ENCODE data around the gene SMOC1.

SMOC1 gene

GRCh38 chr14:70049605-70050004 is 170.4 kb downstream of the SMOC1 start:
- H3K4me1 ChIP-seq (ENCODE audit: control insufficient read depth, low read depth, low read length) = peaks cover 2% of the 10 kb centered on the region
- H3K56ac ChIP-seq (ENCODE audit: low read length) = no peak overlapping the region
- no peak overlapping the region for H3K9ac ChIP-seq (ENCODE audit: low read length)
- no peak for DNase-seq
- H4K8ac ChIP-seq (ENCODE audit: low read depth, low read length) = no peak overlapping the region
- no peak overlapping the region for H3K18ac ChIP-seq (ENCODE audit: low read length)
- WGBS (ENCODE audit: extremely low coverage, insufficient coverage, low lambda C conversion rate) = no CpG with 5 or more reads among the region's 3 CpGs
- H3K4me2 ChIP-seq (ENCODE audit: low read length) = no peak overlapping the region
- H3K79me1 ChIP-seq (ENCODE audit: low read length) = no peaks in the 10 kb centered on the region
- no peak overlapping the region for H3K27ac ChIP-seq (ENCODE audit: low read depth, low read length)
- H3K4ac ChIP-seq (ENCODE audit: low read depth, low read length) = no peak overlapping the region
- H3K23ac ChIP-seq (ENCODE audit: low read length) = no peak overlapping the region
- H4K5ac ChIP-seq (ENCODE audit: low read length) = no peak overlapping the region
- no peak overlapping the region for H3K4me3 ChIP-seq (ENCODE audit: low read length)
- no peak overlapping the region for H2AK5ac ChIP-seq (ENCODE audit: low read length)
- no peaks in the 10 kb centered on the region for H3K79me2 ChIP-seq (ENCODE audit: control insufficient read depth, insufficient read depth, low read length)
- H3K36me3 ChIP-seq (ENCODE audit: control insufficient read depth, insufficient read depth, low read length) = no peaks in the 10 kb centered on the region
- H2BK5ac ChIP-seq (ENCODE audit: low read length) = no peak overlapping the region
- no peak overlapping the region for H2BK120ac ChIP-seq (ENCODE audit: low read depth, low read length)
- no peak overlapping the region for H2BK15ac ChIP-seq (replicated peaks; ENCODE audit: low read depth)
- no peaks in the 10 kb centered on the region for H3K27me3 ChIP-seq (ENCODE audit: insufficient read depth, low read length, poor library complexity)

GRCh38 chr14:70050136-70050535 is 170.9 kb downstream of the SMOC1 start:
- Histone ChIP-seq H3K56ac (ENCODE audit: low read length) (no peak overlapping the region), H3K27me3 (ENCODE audit: insufficient read depth, low read length, poor library complexity) (no peaks in the 10 kb centered on the region), H2AK5ac (ENCODE audit: low read length) (no peak overlapping the region), H2BK15ac (replicated peaks; ENCODE audit: low read depth) (no peak overlapping the region), H4K8ac (ENCODE audit: low read depth, low read length) (no peak overlapping the region), H3K27ac (ENCODE audit: low read depth, low read length) (no peak overlapping the region), H3K4ac (ENCODE audit: low read depth, low read length) (no peak overlapping the region), H3K36me3 (ENCODE audit: control insufficient read depth, insufficient read depth, low read length) (no peaks in the 10 kb centered on the region), H3K23ac (ENCODE audit: low read length) (no peak overlapping the region), H3K9ac (ENCODE audit: low read length) (no peak overlapping the region), H3K18ac (ENCODE audit: low read length) (no peak overlapping the region), H3K4me2 (ENCODE audit: low read length) (no peak overlapping the region), H4K5ac (ENCODE audit: low read length) (no peak overlapping the region), H3K79me1 (ENCODE audit: low read length) (no peaks in the 10 kb centered on the region), H2BK5ac (ENCODE audit: low read length) (no peak overlapping the region), H3K4me1 (ENCODE audit: control insufficient read depth, low read depth, low read length) (peaks cover 2% of the 10 kb centered on the region), H3K4me3 (ENCODE audit: low read length) (no peak overlapping the region), H3K79me2 (ENCODE audit: control insufficient read depth, insufficient read depth, low read length) (no peaks in the 10 kb centered on the region), H2BK120ac (ENCODE audit: low read depth, low read length) (no peak overlapping the region)
- DNase-seq = no peak
- no CpG with 5 or more reads among the region's 4 CpGs for WGBS (ENCODE audit: extremely low coverage, insufficient coverage, low lambda C conversion rate)

- Histone ChIP-seq H3K36me3 (ENCODE audit: control insufficient read depth, insufficient read depth, low read length) (no peaks in the 10 kb centered on the region), H3K27ac (ENCODE audit: low read depth, low read length) (no peak overlapping the region), H3K27me3 (ENCODE audit: insufficient read depth, low read length, poor library complexity) (no peaks in the 10 kb centered on the region), H3K4me1 (ENCODE audit: control insufficient read depth, low read depth, low read length) (peaks cover 2% of the 10 kb centered on the region), H4K8ac (ENCODE audit: low read depth, low read length) (no peak overlapping the region), H3K4me3 (ENCODE audit: low read length) (no peak overlapping the region), H3K4ac (ENCODE audit: low read depth, low read length) (no peak overlapping the region), H3K4me2 (ENCODE audit: low read length) (no peak overlapping the region), H3K79me2 (ENCODE audit: control insufficient read depth, insufficient read depth, low read length) (no peaks in the 10 kb centered on the region), H3K9ac (ENCODE audit: low read length) (no peak overlapping the region), H3K18ac (ENCODE audit: low read length) (no peak overlapping the region), H2BK5ac (ENCODE audit: low read length) (no peak overlapping the region), H3K56ac (ENCODE audit: low read length) (no peak overlapping the region), H2AK5ac (ENCODE audit: low read length) (no peak overlapping the region), H3K79me1 (ENCODE audit: low read length) (no peaks in the 10 kb centered on the region), H2BK15ac (replicated peaks; ENCODE audit: low read depth) (no peak overlapping the region), H2BK120ac (ENCODE audit: low read depth, low read length) (no peak overlapping the region), H3K23ac (ENCODE audit: low read length) (no peak overlapping the region), H4K5ac (ENCODE audit: low read length) (no peak overlapping the region)
- DNase-seq = peak; percentile 49
- WGBS (ENCODE audit: extremely low coverage, insufficient coverage, low lambda C conversion rate) = no CpG with 5 or more reads among the region's 3 CpGs
Measured at GRCh38 chr14:70052990-70053389, 173.8 kb downstream of the SMOC1 start.

GRCh38 chr14:70057519-70058136 is 178.4 kb downstream of the SMOC1 start:
- Histone ChIP-seq H3K4me2 (ENCODE audit: low read length) (no peak overlapping the region), H3K56ac (ENCODE audit: low read length) (no peak overlapping the region), H3K79me2 (ENCODE audit: control insufficient read depth, insufficient read depth, low read length) (no peaks in the 10 kb centered on the region), H3K4me3 (ENCODE audit: low read length) (no peak overlapping the region), H3K4ac (ENCODE audit: low read depth, low read length) (no peak overlapping the region), H3K23ac (ENCODE audit: low read length) (no peak overlapping the region), H4K8ac (ENCODE audit: low read depth, low read length) (no peak overlapping the region), H4K5ac (ENCODE audit: low read length) (no peak overlapping the region), H3K27me3 (ENCODE audit: insufficient read depth, low read length, poor library complexity) (no peaks in the 10 kb centered on the region), H3K9ac (ENCODE audit: low read length) (no peak overlapping the region), H3K79me1 (ENCODE audit: low read length) (no peaks in the 10 kb centered on the region), H2AK5ac (ENCODE audit: low read length) (no peak overlapping the region), H3K18ac (ENCODE audit: low read length) (no peak overlapping the region), H2BK120ac (ENCODE audit: low read depth, low read length) (no peak overlapping the region), H2BK15ac (replicated peaks; ENCODE audit: low read depth) (no peak overlapping the region), H3K4me1 (ENCODE audit: control insufficient read depth, low read depth, low read length) (peaks cover 4% of the 10 kb centered on the region), H3K27ac (ENCODE audit: low read depth, low read length) (no peak overlapping the region), H3K36me3 (ENCODE audit: control insufficient read depth, insufficient read depth, low read length) (no peaks in the 10 kb centered on the region), H2BK5ac (ENCODE audit: low read length) (no peak overlapping the region)
- DNase-seq = no peak
- WGBS (ENCODE audit: extremely low coverage, insufficient coverage, low lambda C conversion rate) = no CpG with 5 or more reads among the region's 5 CpGs

- H4K8ac ChIP-seq (ENCODE audit: low read depth, low read length) = no peak overlapping the region
- H3K79me1 ChIP-seq (ENCODE audit: low read length) = no peaks in the 10 kb centered on the region
- H3K23ac ChIP-seq (ENCODE audit: low read length) = no peak overlapping the region
- H3K79me2 ChIP-seq (ENCODE audit: control insufficient read depth, insufficient read depth, low read length) = no peaks in the 10 kb centered on the region
- no peak overlapping the region for H3K56ac ChIP-seq (ENCODE audit: low read length)
- H3K9ac ChIP-seq (ENCODE audit: low read length) = no peak overlapping the region
- H3K18ac ChIP-seq (ENCODE audit: low read length) = no peak overlapping the region
- no peak for DNase-seq
- no peak overlapping the region for H2AK5ac ChIP-seq (ENCODE audit: low read length)
- H3K4me1 ChIP-seq (ENCODE audit: control insufficient read depth, low read depth, low read length) = peaks cover 4% of the 10 kb centered on the region
- H3K4me3 ChIP-seq (ENCODE audit: low read length) = no peak overlapping the region
- no peak overlapping the region for H2BK120ac ChIP-seq (ENCODE audit: low read depth, low read length)
- no peak overlapping the region for H2BK15ac ChIP-seq (replicated peaks; ENCODE audit: low read depth)
- H4K5ac ChIP-seq (ENCODE audit: low read length) = no peak overlapping the region
- no peaks in the 10 kb centered on the region for H3K36me3 ChIP-seq (ENCODE audit: control insufficient read depth, insufficient read depth, low read length)
- no peak overlapping the region for H3K4ac ChIP-seq (ENCODE audit: low read depth, low read length)
- WGBS (ENCODE audit: extremely low coverage, insufficient coverage, low lambda C conversion rate) = no CpG with 5 or more reads among the region's 2 CpGs
- no peak overlapping the region for H3K27ac ChIP-seq (ENCODE audit: low read depth, low read length)
- no peak overlapping the region for H3K4me2 ChIP-seq (ENCODE audit: low read length)
- H3K27me3 ChIP-seq (ENCODE audit: insufficient read depth, low read length, poor library complexity) = no peaks in the 10 kb centered on the region
- no peak overlapping the region for H2BK5ac ChIP-seq (ENCODE audit: low read length)
Measured at GRCh38 chr14:70059545-70059944, 180.3 kb downstream of the SMOC1 start.

- H3K4me1 ChIP-seq (ENCODE audit: control insufficient read depth, low read depth, low read length) = peaks cover 4% of the 10 kb centered on the region
Measured at GRCh38 chr14:70061108-70061507, 181.9 kb downstream of the SMOC1 start.

More at GRCh38 chr14:70061108-70061507, 181.9 kb downstream of the SMOC1 start:
- H2BK120ac ChIP-seq (ENCODE audit: low read depth, low read length) = no peak overlapping the region
- no peaks in the 10 kb centered on the region for H3K79me1 ChIP-seq (ENCODE audit: low read length)
- no CpG with 5 or more reads among the region's 2 CpGs for WGBS (ENCODE audit: extremely low coverage, insufficient coverage, low lambda C conversion rate)
- H3K79me2 ChIP-seq (ENCODE audit: control insufficient read depth, insufficient read depth, low read length) = no peaks in the 10 kb centered on the region
- no peak overlapping the region for H3K4ac ChIP-seq (ENCODE audit: low read depth, low read length)
- H3K27me3 ChIP-seq (ENCODE audit: insufficient read depth, low read length, poor library complexity) = no peaks in the 10 kb centered on the region
- H4K5ac ChIP-seq (ENCODE audit: low read length) = no peak overlapping the region
- DNase-seq = peak; percentile 38
- no peak overlapping the region for H2BK5ac ChIP-seq (ENCODE audit: low read length)
- no peak overlapping the region for H3K23ac ChIP-seq (ENCODE audit: low read length)
- H4K8ac ChIP-seq (ENCODE audit: low read depth, low read length) = no peak overlapping the region
- H3K18ac ChIP-seq (ENCODE audit: low read length) = no peak overlapping the region
- no peak overlapping the region for H3K56ac ChIP-seq (ENCODE audit: low read length)
- no peak overlapping the region for H3K27ac ChIP-seq (ENCODE audit: low read depth, low read length)
- no peak overlapping the region for H2AK5ac ChIP-seq (ENCODE audit: low read length)
- no peak overlapping the region for H2BK15ac ChIP-seq (replicated peaks; ENCODE audit: low read depth)
- H3K36me3 ChIP-seq (ENCODE audit: control insufficient read depth, insufficient read depth, low read length) = no peaks in the 10 kb centered on the region
- no peak overlapping the region for H3K4me2 ChIP-seq (ENCODE audit: low read length)
- no peak overlapping the region for H3K9ac ChIP-seq (ENCODE audit: low read length)
- H3K4me3 ChIP-seq (ENCODE audit: low read length) = no peak overlapping the region

All from mesendoderm (in vitro differentiated cells).